HCT116 (cell line): ENCODE measurements around the gene BORCS5. TPM values are rescaled to one million over a fixed set of nuclear protein-coding genes. Genes with fewer than 3 reads are reported as not detected.

ENCODE experiments used
- ATAC-seq: fragments of 200-7000 bp; cut with Tn5 transposase; 2 replicates; pipeline ENCODE4 v1.9.1; 2020; ENCODE audit warnings: mild to moderate bottlenecking, moderate library complexity
- BruUV-seq: library from RNA; stranded (reverse); fragments of 400-500 nt; replicated peaks from 2 replicates; lab custom pipeline; 2021; lab: Mats Ljungman, UMichigan
- CTCF ChIA-PET: fragments of 300-600 bp; sonication (Branson Sonifier 250); formaldehyde crosslinking; loops from one replicate; lab custom pipeline; 2021; ENCODE audit warnings: antibody characterized with exemption; lab: Charles Lee
- POLR2A ChIA-PET: fragments of 300-600, 350-600 bp; sonication (Branson Sonifier 250); formaldehyde crosslinking; loops from one replicate; lab custom pipeline; 2021; ENCODE audit warnings: antibody characterized with exemption; lab: Charles Lee
- RAD21 ChIA-PET, 2 experiments: fragments of 300-600 bp; sonication (Branson Sonifier 250); formaldehyde crosslinking; loops; one replicate each; lab custom pipeline; 2023; ENCODE audit warnings: low total read pairs in 2 of 2; ENCODE audit not compliant: uncharacterized antibody in 2 of 2, unreplicated experiment in 2 of 2, low non-redundant PET in 1 of 2; lab: Charles Lee
- DNase-seq: peaks from one replicate; pipeline ENCODE4 v3.0.0-alpha.2; 2010; ENCODE audit warnings: low read depth, low spot score
- H2AFZ ChIP-seq: fragments of 200-600 bp; shearing (Covaris generic), sonication (generic); 2 replicates; pipeline ENCODE4 v1.6.1; 2017; ENCODE audit warnings: low read depth, mixed run types, mixed read lengths, antibody characterized with exemption, low read length; ENCODE audit not compliant: poor library complexity, severe bottlenecking
- H3K27ac ChIP-seq: 2 replicates; pipeline ENCODE4 v1.5.1; 2012; ENCODE audit warnings: low read depth, low read length
- H3K27me3 ChIP-seq: fragments of 200-600 bp; sonication (generic); 2 replicates; pipeline ENCODE4 v1.6.1; 2016; ENCODE audit warnings: mixed run types, low read length, mixed read lengths; ENCODE audit not compliant: insufficient read depth
- H3K36me3 ChIP-seq, 2 experiments: fragments of 200-500 bp in 1 of 2; fragments of 200-600 bp in 1 of 2; sonication (Bioruptor generic) in 1 of 2; sonication (generic) in 1 of 2; 2 replicates each; pipeline versions ENCODE4 v1.5.1 to v1.6.1; 2014 to 2016; ENCODE audit warnings: low read length in 2 of 2, inconsistent platforms in 1 of 2, mixed read lengths in 1 of 2, mixed run types in 1 of 2; ENCODE audit not compliant: insufficient read depth in 2 of 2, control insufficient read depth in 1 of 2
- H3K4me1 ChIP-seq, 2 experiments: fragments of 200-600 bp in 1 of 2; sonication (generic) in 1 of 2; 2 replicates each; pipeline versions ENCODE4 v1.5.1 to v1.6.1; 2012 to 2017; ENCODE audit warnings: low read length in 2 of 2, inconsistent platforms in 1 of 2, mild to moderate bottlenecking in 1 of 2, mixed read lengths in 1 of 2, mixed run types in 1 of 2, moderate library complexity in 1 of 2; ENCODE audit not compliant: insufficient read depth in 2 of 2, control insufficient read depth in 1 of 2
- H3K4me2 ChIP-seq: fragments of 200-600 bp; sonication (generic); 2 replicates; pipeline ENCODE4 v1.6.1; 2017; ENCODE audit warnings: mixed run types, low read length, mixed read lengths
- H3K4me3 ChIP-seq, 2 experiments: fragments of 200-600 bp in 1 of 2; sonication (generic) in 1 of 2; replicated peaks in 1 of 2; 2 replicates each; pipeline ENCODE4 v1.5.1; 2011 to 2016; ENCODE audit warnings: low read length in 2 of 2, control low read depth in 1 of 2, low read depth in 1 of 2, mild to moderate bottlenecking in 1 of 2, mixed read lengths in 1 of 2, mixed run types in 1 of 2
- H3K79me2 ChIP-seq: fragments of 200-600 bp; sonication (generic); 2 replicates; pipeline ENCODE4 v1.6.1; 2017; ENCODE audit warnings: mild to moderate bottlenecking, mixed run types, low read length, moderate library complexity, mixed read lengths; ENCODE audit not compliant: insufficient read depth
- H3K9ac ChIP-seq: fragments of 200-600 bp; sonication (generic); 2 replicates; pipeline ENCODE4 v1.6.1; 2016; ENCODE audit warnings: low read length, mixed read lengths
- H3K9me2 ChIP-seq: fragments of 200-600 bp; sonication (generic), shearing (Covaris generic); 2 replicates; pipeline ENCODE4 v1.6.1; 2017; ENCODE audit warnings: mixed run types, mild to moderate bottlenecking, moderate library complexity; ENCODE audit not compliant: insufficient read depth
- H3K9me3 ChIP-seq, 2 experiments: fragments of 200-500 bp in 1 of 2; fragments of 200-600 bp in 1 of 2; sonication (Bioruptor generic) in 1 of 2; sonication (generic) in 1 of 2; 2 replicates each; pipeline ENCODE4 v1.6.1; 2014 to 2017; ENCODE audit warnings: low read length in 2 of 2, mixed read lengths in 2 of 2, inconsistent platforms in 1 of 2, low read depth in 1 of 2, mild to moderate bottlenecking in 1 of 2, mixed run types in 1 of 2, moderate library complexity in 1 of 2; ENCODE audit not compliant: control insufficient read depth in 1 of 2, insufficient read depth in 1 of 2
- H4K20me1 ChIP-seq: fragments of 200-600 bp; sonication (generic), shearing (Covaris generic); 2 replicates; pipeline ENCODE4 v1.6.1; 2017; ENCODE audit warnings: mixed run types, mild to moderate bottlenecking, moderate library complexity; ENCODE audit not compliant: insufficient read depth
- CBX3 ChIP-seq: IDR thresholded peaks from 2 replicates; pipeline ENCODE4 v1.6.1; 2012; ENCODE audit warnings: low read depth
- CEBPB ChIP-seq: IDR thresholded peaks from 2 replicates; pipeline ENCODE4 v1.6.1; 2012; ENCODE audit warnings: low read depth
- EGR1 ChIP-seq: IDR thresholded peaks from 2 replicates; pipeline ENCODE4 v1.6.1; 2012; ENCODE audit warnings: low read depth
- EZH2 ChIP-seq: fragments of 200-600 bp; sonication (generic); IDR thresholded peaks from 2 replicates; pipeline ENCODE4 v1.6.1; 2017; ENCODE audit warnings: antibody characterized with exemption, mixed run types
- FOSL1 ChIP-seq: IDR thresholded peaks from 2 replicates; pipeline ENCODE4 v1.6.1; 2012; ENCODE audit warnings: low read depth
- POLR2A ChIP-seq: IDR thresholded peaks from 2 replicates; pipeline ENCODE4 v1.7.0; 2011; ENCODE audit warnings: borderline replicate concordance; ENCODE audit not compliant: insufficient read depth, insufficient read length; ENCODE audit errors: extremely low read depth
- RAD21 ChIP-seq: IDR thresholded peaks from 2 replicates; pipeline ENCODE4 v1.6.1; 2012; ENCODE audit warnings: low read depth, mild to moderate bottlenecking
- SIN3A ChIP-seq: IDR thresholded peaks from 2 replicates; pipeline ENCODE4 v1.6.1; 2012; ENCODE audit warnings: low read depth
- SRF ChIP-seq: IDR thresholded peaks from 2 replicates; pipeline ENCODE4 v1.6.1; 2012; ENCODE audit warnings: low read depth
- YY1 ChIP-seq: IDR thresholded peaks from 2 replicates; pipeline ENCODE4 v1.6.1; 2011; ENCODE audit warnings: low read length, low read depth, moderate library complexity, mild to moderate bottlenecking; ENCODE audit not compliant: insufficient replicate concordance; ENCODE audit errors: extremely low read depth
- intact Hi-C: fragments of 100-400 bp; cut with micrococcal nuclease; formaldehyde crosslinking; loops from 2 replicates; pipeline ENCODE4 v1.10.0; 2022
- total RNA-seq: library from RNA; stranded (reverse); gene quantifications from one replicate; pipeline ENCODE4 v1.2.1, GENCODE V29; 2021; ENCODE audit not compliant: unreplicated experiment
- TF ChIP-seq, protein P1 (sequence below): IDR thresholded peaks from 2 replicates; pipeline ENCODE4 v1.6.1; 2012; ENCODE audit warnings: low read depth
- TF ChIP-seq, protein P2 (sequence below): IDR thresholded peaks from 2 replicates; pipeline ENCODE4 v1.6.1; 2012
- TF ChIP-seq, protein P3 (sequence below): IDR thresholded peaks from 2 replicates; pipeline ENCODE4 v1.6.1; 2011; ENCODE audit warnings: mild to moderate bottlenecking, low read length, moderate library complexity; ENCODE audit not compliant: insufficient replicate concordance; ENCODE audit errors: extremely low read depth

Gene BORCS5
- total RNA-seq, 1 experiment from 2014 or later, result 8.7 TPM

DNA sequence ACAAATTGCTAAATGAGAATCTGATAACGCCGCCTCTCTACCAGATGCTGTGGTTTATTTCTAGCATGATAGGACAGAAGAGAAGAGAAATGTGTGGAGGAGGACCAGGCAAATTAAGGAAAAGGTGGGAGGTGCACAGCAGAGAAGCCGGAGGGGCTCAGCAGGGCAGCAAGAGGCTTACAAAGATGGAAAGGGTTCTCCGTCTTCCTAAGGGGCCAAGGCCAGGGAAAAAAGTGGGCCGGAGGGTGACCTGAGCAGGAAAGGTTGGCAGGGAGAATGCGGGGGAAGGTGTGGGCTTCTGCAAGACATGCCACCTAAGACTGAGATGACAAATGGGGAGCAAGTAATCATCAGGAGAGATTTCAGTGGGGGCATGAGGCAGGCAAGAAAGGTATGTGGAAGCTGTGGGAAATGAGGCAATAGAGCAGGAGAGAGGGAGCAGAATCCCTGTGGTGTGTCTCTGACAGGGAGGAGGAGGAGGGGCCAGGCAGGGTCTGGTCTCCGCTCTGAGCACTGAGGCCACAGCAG, 25.6 kb upstream of the BORCS5 start:
- no peaks in the 10 kb centered on the region for H3K27me3 ChIP-seq
- H4K20me1 ChIP-seq, result no peaks in the 10 kb centered on the region
- BruUV-seq, result no TSS peak
- TF ChIP-seq, protein P1, sequence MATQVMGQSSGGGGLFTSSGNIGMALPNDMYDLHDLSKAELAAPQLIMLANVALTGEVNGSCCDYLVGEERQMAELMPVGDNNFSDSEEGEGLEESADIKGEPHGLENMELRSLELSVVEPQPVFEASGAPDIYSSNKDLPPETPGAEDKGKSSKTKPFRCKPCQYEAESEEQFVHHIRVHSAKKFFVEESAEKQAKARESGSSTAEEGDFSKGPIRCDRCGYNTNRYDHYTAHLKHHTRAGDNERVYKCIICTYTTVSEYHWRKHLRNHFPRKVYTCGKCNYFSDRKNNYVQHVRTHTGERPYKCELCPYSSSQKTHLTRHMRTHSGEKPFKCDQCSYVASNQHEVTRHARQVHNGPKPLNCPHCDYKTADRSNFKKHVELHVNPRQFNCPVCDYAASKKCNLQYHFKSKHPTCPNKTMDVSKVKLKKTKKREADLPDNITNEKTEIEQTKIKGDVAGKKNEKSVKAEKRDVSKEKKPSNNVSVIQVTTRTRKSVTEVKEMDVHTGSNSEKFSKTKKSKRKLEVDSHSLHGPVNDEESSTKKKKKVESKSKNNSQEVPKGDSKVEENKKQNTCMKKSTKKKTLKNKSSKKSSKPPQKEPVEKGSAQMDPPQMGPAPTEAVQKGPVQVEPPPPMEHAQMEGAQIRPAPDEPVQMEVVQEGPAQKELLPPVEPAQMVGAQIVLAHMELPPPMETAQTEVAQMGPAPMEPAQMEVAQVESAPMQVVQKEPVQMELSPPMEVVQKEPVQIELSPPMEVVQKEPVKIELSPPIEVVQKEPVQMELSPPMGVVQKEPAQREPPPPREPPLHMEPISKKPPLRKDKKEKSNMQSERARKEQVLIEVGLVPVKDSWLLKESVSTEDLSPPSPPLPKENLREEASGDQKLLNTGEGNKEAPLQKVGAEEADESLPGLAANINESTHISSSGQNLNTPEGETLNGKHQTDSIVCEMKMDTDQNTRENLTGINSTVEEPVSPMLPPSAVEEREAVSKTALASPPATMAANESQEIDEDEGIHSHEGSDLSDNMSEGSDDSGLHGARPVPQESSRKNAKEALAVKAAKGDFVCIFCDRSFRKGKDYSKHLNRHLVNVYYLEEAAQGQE, result no peak
- no peak for TF ChIP-seq EGR1
- no peak for TF ChIP-seq SRF
- TF ChIP-seq CEBPB, result no peak
- no peak for TF ChIP-seq FOSL1
- TF ChIP-seq, protein P2, sequence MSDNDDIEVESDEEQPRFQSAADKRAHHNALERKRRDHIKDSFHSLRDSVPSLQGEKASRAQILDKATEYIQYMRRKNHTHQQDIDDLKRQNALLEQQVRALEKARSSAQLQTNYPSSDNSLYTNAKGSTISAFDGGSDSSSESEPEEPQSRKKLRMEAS, result no peak
- TF ChIP-seq EZH2, result no peak
- TF ChIP-seq CBX3, result no peak
- TF ChIP-seq RAD21, result no peak
- TF ChIP-seq YY1, result no peak
- TF ChIP-seq, protein P3, sequence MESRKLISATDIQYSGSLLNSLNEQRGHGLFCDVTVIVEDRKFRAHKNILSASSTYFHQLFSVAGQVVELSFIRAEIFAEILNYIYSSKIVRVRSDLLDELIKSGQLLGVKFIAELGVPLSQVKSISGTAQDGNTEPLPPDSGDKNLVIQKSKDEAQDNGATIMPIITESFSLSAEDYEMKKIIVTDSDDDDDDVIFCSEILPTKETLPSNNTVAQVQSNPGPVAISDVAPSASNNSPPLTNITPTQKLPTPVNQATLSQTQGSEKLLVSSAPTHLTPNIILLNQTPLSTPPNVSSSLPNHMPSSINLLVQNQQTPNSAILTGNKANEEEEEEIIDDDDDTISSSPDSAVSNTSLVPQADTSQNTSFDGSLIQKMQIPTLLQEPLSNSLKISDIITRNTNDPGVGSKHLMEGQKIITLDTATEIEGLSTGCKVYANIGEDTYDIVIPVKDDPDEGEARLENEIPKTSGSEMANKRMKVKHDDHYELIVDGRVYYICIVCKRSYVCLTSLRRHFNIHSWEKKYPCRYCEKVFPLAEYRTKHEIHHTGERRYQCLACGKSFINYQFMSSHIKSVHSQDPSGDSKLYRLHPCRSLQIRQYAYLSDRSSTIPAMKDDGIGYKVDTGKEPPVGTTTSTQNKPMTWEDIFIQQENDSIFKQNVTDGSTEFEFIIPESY, result no peak
- no peak for TF ChIP-seq POLR2A
- no peak for TF ChIP-seq SIN3A
- H3K9me2 ChIP-seq, result no peaks in the 10 kb centered on the region
- intact Hi-C loops, result loop anchor here (5.0 kb wide), 1 partner anchor 749 kb away; no protein-coding TSS in a partner anchor
- DNase-seq (no peak), ATAC-seq (no peak)
- no peaks in the 10 kb centered on the region for H3K9me3 ChIP-seq
- ChIA-PET CTCF (interaction anchor here (2.0 kb wide), 1 partner anchor 249 kb away, joined by 8 read pairs; no protein-coding TSS in a partner anchor), RAD21 (no interaction called here), POLR2A (no interaction called here)
- peaks cover 0 to 16% of the 10 kb centered on the region in 2 experiments; a peak in 1 of 4 replicates for H3K4me1 ChIP-seq
- no peaks in the 10 kb centered on the region for H3K79me2 ChIP-seq
- H3K4me2 ChIP-seq, result no peak overlapping the region
- no peaks in the 10 kb centered on the region for H3K36me3 ChIP-seq
- no peak overlapping the region for H3K27ac ChIP-seq
- no peak overlapping the region for H3K9ac ChIP-seq
- no peak overlapping the region for H3K4me3 ChIP-seq
- no peak overlapping the region for H2AFZ ChIP-seq
